Stimulated activated CD4-positive, alpha-beta T cell treated with anti-CD3 and anti-CD28 coated beads, Interleukin-15, amount 100 ng/mL, for 24 hours (primary cell): Measurements from ENCODE around the gene CLMP.

Experiments used
- DNase-seq: peaks from one replicate; pipeline ENCODE4 v3.0.0-alpha.2; 2020

Gene CLMP

GRCh38 chr11:123195188-123196059 is at the start of gene CLMP:
Gene CLMP (minus strand): TSS chr11:123195248. CDS start chr11:123194940, 308 bp downstream.
- DNase-seq, result peak; percentile 41

GRCh38 chr11:123241874-123242543 is 47.0 kb upstream of the CLMP start:
- DNase-seq, result no peak

- DNase-seq, result no peak
These were observed 46.2 kb upstream of the CLMP start for GRCh38 chr11:123241294-123241693.

GRCh38 chr11:123239191-123240150 is 44.4 kb upstream of the CLMP start:
- DNase-seq, result no peak

- DNase-seq, result no peak
These were observed 43.2 kb upstream of the CLMP start for GRCh38 chr11:123238297-123238696.

GRCh38 chr11:123236879-123237278 is 41.8 kb upstream of the CLMP start:
- no peak for DNase-seq

- DNase-seq, result no peak
These were observed 40.7 kb upstream of the CLMP start for GRCh38 chr11:123235656-123236261.

- peak; percentile 58 for DNase-seq
These were observed 40.1 kb upstream of the CLMP start for GRCh38 chr11:123235117-123235655.

- no peak for DNase-seq
These were observed 38.9 kb upstream of the CLMP start for GRCh38 chr11:123233975-123234334.

- DNase-seq, result no peak
These were observed 38.4 kb upstream of the CLMP start for GRCh38 chr11:123233280-123233974.

- DNase-seq, result no peak
These were observed 36.7 kb upstream of the CLMP start for GRCh38 chr11:123231777-123232176.

GRCh38 chr11:123231256-123231655 is 36.2 kb upstream of the CLMP start:
- no peak for DNase-seq

- DNase-seq, result no peak
These were observed 35.3 kb upstream of the CLMP start for GRCh38 chr11:123230346-123230745.

GRCh38 chr11:123228496-123229163 is 33.6 kb upstream of the CLMP start:
- no peak for DNase-seq

GRCh38 chr11:123227763-123228495 is 32.9 kb upstream of the CLMP start:
- no peak for DNase-seq

- no peak for DNase-seq
These were observed 26.5 kb upstream of the CLMP start for GRCh38 chr11:123221584-123221983.

GRCh38 chr11:123221096-123221561 is 26.1 kb upstream of the CLMP start:
- no peak for DNase-seq

- DNase-seq, result no peak
These were observed 24.1 kb upstream of the CLMP start for GRCh38 chr11:123219066-123219690.

GRCh38 chr11:123218451-123218850 is 23.4 kb upstream of the CLMP start:
- DNase-seq, result no peak

- no peak for DNase-seq
These were observed 22.8 kb upstream of the CLMP start for GRCh38 chr11:123217897-123218296.
